Measurements from ENCODE around the gene UST. TPM values are rescaled to one million over a fixed set of nuclear protein-coding genes. Genes with fewer than 3 reads are reported as not detected.

The UST gene
- polyA plus RNA-seq, 1 donor (not counting 4 experiments of a cell fraction or from before 2014, with no cell fraction given) = 6.1 TPM

- Histone ChIP-seq H3K9me3 (ENCODE audit: control insufficient read depth, low read depth, low read length) (peaks cover 2% of the 10 kb centered on the region), H3K9me1 (ENCODE audit: control insufficient read depth, extremely low read depth, insufficient read depth, low read length) (no peaks in the 10 kb centered on the region), H4K20me1 (ENCODE audit: control insufficient read depth, extremely low read depth, insufficient read depth, low read length) (no peaks in the 10 kb centered on the region), H3K4me3 (ENCODE audit: control insufficient read depth in 2 of 3, extremely low read depth in 1 of 3, insufficient read depth in 2 of 3, low read depth in 1 of 3, low read length in 3 of 3) (no peak overlapping the region), H3K4me1 (ENCODE audit: control insufficient read depth, extremely low read depth, insufficient read depth, low read length) (no peaks in the 10 kb centered on the region), H3K27ac (ENCODE audit: control insufficient read depth, insufficient read depth, low read length) (no peak overlapping the region), H3K9ac (ENCODE audit: control insufficient read depth, extremely low read depth, insufficient read depth, low read length) (no peak overlapping the region), H3K27me3 (ENCODE audit: control insufficient read depth, extremely low read depth, insufficient read depth, low read length) (no peaks in the 10 kb centered on the region), H3K4me2 (ENCODE audit: control insufficient read depth, extremely low read depth, insufficient read depth, low read depth, low read length) (no peak overlapping the region), H3K79me2 (ENCODE audit: control insufficient read depth, insufficient read depth, low read length) (no peaks in the 10 kb centered on the region), H2AFZ (ENCODE audit: control insufficient read depth, low read length) (no peak overlapping the region), H3K36me3 (ENCODE audit: control insufficient read depth in 2 of 2, extremely low read depth in 1 of 2, insufficient read depth in 2 of 2, low read length in 2 of 2) (no peaks in the 10 kb centered on the region)
- dilution Hi-C loops (cut with MboI; ENCODE audit: extremely low pct_ligation_motif_present, low sequenced_read_pairs) = loop anchor here (25.0 kb wide), 1 partner anchor 315 kb away; the partner anchor contains the start of gene SUMO4
- TF ChIP-seq EZH2 (IDR thresholded peaks at IDR 0.05; ENCODE audit: low read length) = no peak
- TF ChIP-seq CTCF (optimal IDR thresholded peaks at IDR 0.05 in 1 of 3, IDR thresholded peaks at IDR 0.05 in 1 of 3, conservative IDR thresholded peaks at IDR 0.05 in 1 of 3; ENCODE audit: extremely low read depth in 1 of 3, insufficient read depth in 2 of 3, low read length in 3 of 3) = no peak
- DNase-seq (ENCODE audit: low read depth, low spot score) (no peak), FAIRE-seq (no peak)
These were observed 351.0 kb downstream of the UST start for GRCh38 chr6:149097794-149098193.

DNA sequence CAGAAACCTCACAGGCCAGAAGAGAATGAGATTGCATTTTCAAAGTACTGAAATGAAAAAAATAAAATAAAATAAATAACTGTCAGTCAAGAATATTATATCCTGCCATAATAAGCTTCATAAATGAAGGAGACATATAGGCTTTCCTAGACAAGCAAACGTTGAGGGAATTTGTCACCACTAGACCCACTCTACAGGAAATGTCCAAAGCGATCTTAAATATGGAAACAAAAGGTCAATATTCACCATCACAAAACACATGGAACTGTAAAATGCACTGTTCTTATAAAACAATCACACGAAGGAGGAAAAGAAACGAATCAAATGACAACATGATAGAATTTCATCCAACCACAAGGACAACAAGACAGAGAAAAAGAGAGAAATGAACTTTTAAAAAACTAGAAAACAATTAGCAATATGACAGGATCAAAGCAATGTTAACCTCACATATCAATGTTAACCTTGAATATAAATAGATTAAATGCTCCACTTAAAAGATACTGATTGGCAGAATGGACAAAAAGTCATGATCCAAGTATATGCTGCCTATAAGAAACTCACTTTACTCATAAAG is 352.0 kb downstream of the UST start:
- H3K36me3 ChIP-seq (ENCODE audit: control insufficient read depth in 2 of 2, extremely low read depth in 1 of 2, insufficient read depth in 2 of 2, low read length in 2 of 2) = no peaks in the 10 kb centered on the region
- H3K4me3 ChIP-seq (ENCODE audit: control insufficient read depth in 2 of 3, extremely low read depth in 1 of 3, insufficient read depth in 2 of 3, low read depth in 1 of 3, low read length in 3 of 3) = no peak overlapping the region
- peaks cover 2% of the 10 kb centered on the region for H3K9me3 ChIP-seq (ENCODE audit: control insufficient read depth, low read depth, low read length)
- dilution Hi-C loops (cut with MboI; ENCODE audit: extremely low pct_ligation_motif_present, low sequenced_read_pairs) = loop anchor here (25.0 kb wide), 1 partner anchor 314 kb away; the partner anchor contains the start of gene SUMO4
- no peak for TF ChIP-seq CTCF (optimal IDR thresholded peaks at IDR 0.05 in 1 of 3, IDR thresholded peaks at IDR 0.05 in 1 of 3, conservative IDR thresholded peaks at IDR 0.05 in 1 of 3; ENCODE audit: extremely low read depth in 1 of 3, insufficient read depth in 2 of 3, low read length in 3 of 3)
- TF ChIP-seq EZH2 (IDR thresholded peaks at IDR 0.05; ENCODE audit: low read length) = no peak
- DNase-seq (ENCODE audit: low read depth, low spot score) (no peak), FAIRE-seq (no peak)
- H4K20me1 ChIP-seq (ENCODE audit: control insufficient read depth, extremely low read depth, insufficient read depth, low read length) = no peaks in the 10 kb centered on the region
- H3K9ac ChIP-seq (ENCODE audit: control insufficient read depth, extremely low read depth, insufficient read depth, low read length) = no peak overlapping the region
- H2AFZ ChIP-seq (ENCODE audit: control insufficient read depth, low read length) = no peak overlapping the region
- no peak overlapping the region for H3K27ac ChIP-seq (ENCODE audit: control insufficient read depth, insufficient read depth, low read length)
- no peaks in the 10 kb centered on the region for H3K79me2 ChIP-seq (ENCODE audit: control insufficient read depth, insufficient read depth, low read length)
- no peaks in the 10 kb centered on the region for H3K9me1 ChIP-seq (ENCODE audit: control insufficient read depth, extremely low read depth, insufficient read depth, low read length)
- H3K27me3 ChIP-seq (ENCODE audit: control insufficient read depth, extremely low read depth, insufficient read depth, low read length) = no peaks in the 10 kb centered on the region
- no peaks in the 10 kb centered on the region for H3K4me1 ChIP-seq (ENCODE audit: control insufficient read depth, extremely low read depth, insufficient read depth, low read length)
- no peak overlapping the region for H3K4me2 ChIP-seq (ENCODE audit: control insufficient read depth, extremely low read depth, insufficient read depth, low read depth, low read length)
